GM19395 (cell line): ENCODE data around the gene PROSER1.
A peak's percentile ranks its signal among the peaks of the same experiment; 100 is the strongest.
"Not testable (repeated sequence)": the region's sequence is repeated elsewhere in the genome, so short reads cannot be mapped to it uniquely, and the experiment has no call there.

Source experiments
- ATAC-seq: cut with Tn5 transposase; IDR thresholded peaks from one replicate; pipeline ENCODE4 v1.9.1; 2021; ENCODE audit warnings: mild to moderate bottlenecking, moderate library complexity; ENCODE audit not compliant: unreplicated experiment

The PROSER1 gene

DNA sequence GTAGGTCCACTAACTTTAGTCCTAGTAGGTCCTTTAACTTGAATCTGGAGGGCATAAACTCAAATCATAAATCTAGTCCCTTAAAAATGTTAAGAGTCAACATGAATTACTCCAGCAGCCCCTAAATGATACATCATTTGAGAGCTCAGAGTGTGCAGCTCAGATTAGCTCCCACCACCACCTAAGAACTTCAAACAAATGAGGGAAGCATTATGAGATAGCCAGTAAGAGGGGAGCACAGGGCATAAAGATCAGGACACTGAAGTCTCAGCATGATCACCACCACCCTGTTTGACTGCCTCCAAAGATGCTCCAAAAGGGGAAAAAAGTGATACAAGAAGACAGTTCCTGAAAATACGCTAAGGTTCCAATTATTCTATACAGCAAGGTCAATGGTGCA lies 5.7 kb downstream of the PROSER1 start:
- ATAC-seq: no peak

DNA sequence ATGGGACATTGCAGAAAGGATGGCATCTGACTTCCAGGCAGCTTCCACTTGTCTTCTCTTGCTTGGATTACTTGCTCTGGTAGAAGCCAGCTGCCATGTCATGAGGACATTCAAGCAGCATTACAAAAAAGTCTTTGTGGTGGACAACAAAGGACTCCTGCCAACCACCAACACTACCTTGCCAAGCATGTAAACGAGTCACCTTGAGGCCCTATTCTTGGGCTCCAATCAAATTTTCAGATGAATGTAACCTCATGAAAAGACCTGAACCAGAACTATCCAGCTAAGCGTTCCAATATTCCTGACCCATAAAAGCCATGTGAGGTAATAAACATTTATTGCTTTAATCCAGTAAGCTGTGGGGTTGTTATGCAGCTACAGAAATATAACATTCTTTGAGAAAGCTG lies 12.5 kb downstream of the PROSER1 start:
- ATAC-seq: no peak

DNA sequence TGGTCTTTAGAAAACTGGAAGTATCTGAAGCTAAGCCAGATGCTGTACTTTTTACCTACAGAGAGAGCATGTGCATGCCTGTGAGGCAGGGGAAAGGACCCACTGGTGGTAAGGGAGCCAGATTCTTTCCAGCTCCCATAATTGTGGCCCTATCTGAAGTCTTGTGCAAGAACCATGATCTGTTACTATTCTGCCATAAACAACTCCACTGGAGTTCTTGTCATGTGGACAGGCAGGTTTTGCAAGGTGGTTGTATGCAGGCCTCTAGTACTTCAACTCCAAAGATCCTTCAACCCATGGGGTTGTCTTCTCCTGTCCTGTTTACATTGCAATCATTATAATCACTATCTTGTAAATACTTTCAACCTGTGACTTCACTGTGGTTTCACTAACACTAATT lies 14.1 kb downstream of the PROSER1 start:
- ATAC-seq: no peak

DNA sequence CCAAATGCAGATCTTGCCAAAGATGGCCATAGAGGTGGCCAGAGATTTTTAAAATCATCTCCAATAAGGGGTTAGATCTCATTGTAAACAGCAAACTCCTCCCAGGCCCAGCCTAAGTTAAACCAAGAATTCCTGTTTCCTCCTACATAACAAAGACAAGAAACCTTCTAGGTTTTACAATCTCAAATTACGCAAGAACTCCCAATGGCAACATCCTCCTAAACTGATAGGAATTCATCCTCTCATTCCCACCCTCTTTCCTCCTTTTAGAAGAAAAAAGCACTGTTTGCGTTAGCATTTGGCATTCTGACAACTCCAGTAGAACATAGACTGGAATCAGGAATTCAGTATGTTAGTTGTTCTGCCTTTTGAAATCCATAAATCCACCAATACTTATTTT lies 14.6 kb downstream of the PROSER1 start:
- no peak for ATAC-seq

DNA sequence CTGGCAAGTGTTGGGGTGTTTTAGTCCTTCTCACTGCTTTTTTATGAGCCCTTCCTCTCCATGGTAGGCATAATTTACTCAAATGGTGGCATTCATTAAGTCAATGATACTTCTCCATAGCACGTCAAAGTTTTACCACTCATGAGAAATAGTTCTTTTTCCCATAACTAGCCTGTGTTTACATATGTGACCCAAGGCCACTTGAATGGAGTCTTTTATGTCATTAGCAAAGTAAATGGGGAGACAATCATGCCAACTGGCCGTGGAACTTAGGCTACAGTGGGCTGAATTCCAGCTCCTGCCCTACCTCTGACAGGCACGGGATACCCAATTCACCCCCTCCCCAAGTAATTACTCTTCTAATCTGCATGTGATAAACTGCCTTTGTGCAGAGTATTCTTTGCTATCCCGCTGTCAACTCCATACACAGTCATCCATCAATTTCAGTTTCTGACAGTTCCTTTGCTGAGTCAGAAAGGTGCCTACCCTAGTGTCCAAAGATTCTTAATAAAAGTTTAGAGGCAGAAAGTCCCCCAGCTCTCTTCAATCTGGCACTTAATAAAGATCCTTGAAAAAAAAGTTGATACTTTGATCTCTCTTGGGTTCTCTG lies 16.9 kb downstream of the PROSER1 start:
- no peak for ATAC-seq

DNA sequence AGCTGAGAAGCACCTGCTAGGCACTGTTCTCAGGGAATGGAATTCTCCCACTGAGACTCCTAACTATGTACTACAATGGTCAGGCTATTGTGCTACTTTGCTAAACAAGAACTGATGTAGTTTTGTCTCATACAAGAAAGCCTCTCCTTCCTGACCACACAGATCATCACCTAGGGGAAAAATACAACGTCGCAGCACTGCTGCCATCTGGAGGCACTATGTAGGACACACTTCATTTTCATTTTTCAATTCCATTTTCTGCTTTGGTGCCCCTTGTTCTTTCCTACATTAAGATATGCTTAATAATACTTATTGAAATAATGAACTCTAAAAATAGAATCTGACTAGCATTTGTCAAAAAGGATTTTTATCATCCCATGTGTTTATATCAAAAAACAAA lies 21.1 kb downstream of the PROSER1 start:
- peak; percentile 84 for ATAC-seq

DNA sequence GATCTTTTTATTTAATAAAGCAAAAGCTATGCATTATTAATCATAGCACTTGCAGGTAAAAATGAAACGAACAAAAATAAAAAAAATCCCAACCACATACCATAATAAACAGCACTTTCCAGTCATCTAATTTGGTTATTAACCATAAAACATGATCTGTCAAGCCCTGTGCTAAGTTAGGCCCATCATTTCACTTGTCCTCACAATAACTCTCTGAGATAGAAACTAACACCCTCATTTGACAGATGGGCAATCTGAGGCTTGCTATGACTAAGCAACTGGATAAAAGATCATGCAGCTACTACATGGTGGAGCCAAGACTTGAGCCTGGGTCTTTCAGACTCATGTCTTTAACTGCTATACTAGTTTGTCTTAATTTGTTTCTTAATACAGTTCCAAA lies 21.8 kb downstream of the PROSER1 start:
- ATAC-seq: peak; percentile 82

DNA sequence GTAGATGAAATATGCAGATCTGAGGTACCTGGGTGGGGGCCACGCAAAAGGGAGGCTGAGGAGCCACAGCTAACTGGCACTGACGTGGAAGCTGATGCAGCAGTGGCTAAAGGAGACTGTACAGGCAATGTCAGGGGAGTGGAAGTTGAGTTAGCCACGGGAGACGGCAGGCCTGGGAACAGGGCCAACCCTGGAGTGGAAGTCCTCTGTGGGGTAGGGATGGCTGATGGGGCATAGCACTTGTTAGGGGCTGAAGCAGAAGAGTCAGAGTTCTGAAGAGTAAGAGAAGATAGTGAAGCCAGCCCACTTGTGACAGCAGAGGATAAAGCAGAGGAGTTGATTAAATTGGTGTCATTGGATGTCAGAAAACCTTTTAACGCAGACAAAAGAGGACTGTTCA lies 24.4 kb downstream of the PROSER1 start:
- ATAC-seq: no peak

DNA sequence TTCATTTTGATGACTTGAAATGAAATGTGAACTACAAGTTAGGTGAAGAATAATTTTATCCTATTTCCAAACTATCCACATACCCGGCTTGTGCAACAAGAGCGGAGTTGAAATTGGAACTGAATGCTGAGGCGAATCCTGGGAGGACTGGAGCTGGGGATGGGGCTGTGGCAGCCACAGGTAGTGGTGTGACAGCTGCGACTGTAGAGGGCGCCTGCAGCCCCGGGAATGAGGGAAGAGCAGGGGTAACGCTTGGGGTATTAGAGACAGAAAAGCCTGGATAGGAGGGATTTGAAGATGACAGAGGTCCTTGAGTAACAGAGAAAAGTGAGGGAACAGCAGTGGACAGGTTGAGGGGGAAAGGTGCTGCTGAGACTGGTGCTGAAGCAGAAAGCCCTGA lies 25.3 kb downstream of the PROSER1 start:
- no peak for ATAC-seq

DNA sequence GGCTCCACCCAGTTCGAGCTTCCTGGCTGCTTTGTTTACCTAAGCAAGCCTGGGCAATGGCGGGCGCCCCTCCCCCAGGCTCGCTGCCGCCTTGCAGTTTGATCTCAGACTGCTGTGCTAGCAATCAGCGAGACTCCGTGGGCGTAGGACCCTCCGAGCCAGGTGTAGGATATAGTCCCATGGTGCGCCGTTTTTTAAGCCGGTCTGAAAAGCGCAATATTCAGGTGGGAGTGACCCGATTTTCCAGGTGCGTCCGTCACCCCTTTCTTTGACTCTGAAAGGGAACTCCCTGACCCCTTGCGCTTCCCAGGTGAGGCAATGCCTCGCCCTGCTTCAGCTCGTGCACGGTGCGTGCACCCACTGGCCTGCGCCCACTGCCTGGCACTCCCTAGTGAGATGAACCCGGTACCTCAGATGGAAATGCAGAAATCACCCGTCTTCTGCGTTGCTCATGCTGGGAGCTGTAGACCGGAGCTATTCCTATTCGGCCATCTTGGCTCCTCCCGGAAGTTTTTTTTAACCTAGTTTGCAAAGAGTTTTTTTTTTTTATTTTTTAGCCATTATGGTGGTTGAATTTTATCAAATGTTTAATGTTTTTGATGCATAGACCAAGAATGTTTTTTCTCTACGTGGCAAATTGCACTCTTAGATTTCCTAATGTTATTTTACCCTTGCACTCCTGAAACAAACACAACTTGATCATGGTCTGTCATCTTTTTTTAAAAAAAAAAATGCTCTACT lies 31.3 kb downstream of the PROSER1 start:
- not testable (repeated sequence) for ATAC-seq

DNA sequence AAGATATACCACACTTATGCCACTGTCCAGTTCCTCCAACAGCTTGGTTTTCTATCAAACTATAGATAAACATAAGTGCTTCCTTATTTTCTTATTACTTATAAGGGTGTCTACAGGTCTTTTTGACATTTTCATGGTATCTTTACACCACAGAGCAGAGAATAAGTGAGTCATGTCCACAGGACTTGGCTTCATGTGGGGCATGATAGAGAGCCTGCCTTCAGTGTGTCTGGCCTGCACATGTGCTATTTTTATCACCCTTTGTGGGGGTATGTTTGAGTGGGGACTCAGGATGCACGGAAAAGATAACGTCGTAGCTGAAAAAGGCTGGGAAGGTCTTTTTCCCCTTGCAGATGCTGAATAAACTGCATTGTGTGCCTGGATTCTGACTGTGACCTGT lies 39.1 kb downstream of the PROSER1 start:
- no peak for ATAC-seq

DNA sequence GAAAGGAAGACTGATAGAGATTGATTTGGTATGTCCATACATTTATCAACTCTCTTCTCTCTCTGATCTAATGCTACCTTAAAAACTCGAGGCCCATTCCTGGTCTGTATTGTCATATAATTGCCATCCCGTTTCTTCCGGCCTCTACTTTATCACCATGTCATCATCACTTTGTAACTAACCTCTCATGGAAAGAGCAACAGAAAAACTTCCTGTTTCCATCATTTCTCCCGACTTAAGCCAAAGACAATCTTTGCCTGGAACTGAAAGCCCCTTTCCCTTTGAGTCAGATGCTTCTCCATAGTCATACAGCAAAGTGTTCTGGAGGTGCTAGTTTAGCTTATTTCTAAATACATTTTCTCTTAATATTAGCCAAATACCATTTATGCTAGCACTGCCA lies 44.5 kb downstream of the PROSER1 start:
- no peak for ATAC-seq

DNA sequence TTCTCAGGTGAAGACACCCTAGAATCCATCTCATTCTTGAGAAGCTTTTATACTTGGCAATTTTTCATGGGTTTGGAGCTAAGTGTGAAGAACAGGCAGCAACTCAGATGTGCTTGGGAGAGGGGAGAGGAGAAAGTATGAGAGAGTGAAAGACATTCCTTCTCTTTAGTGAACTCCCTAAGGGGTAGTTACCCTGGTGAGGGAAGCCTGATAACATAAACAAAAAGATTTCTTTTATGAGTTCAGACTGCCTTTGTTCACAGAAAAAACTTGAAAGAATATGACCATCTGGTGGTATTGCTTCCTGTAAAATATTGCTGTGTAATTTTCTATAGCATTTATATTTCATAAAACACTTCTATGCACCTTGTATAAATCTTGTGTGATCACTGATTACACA lies 47.2 kb downstream of the PROSER1 start, which contains the start of gene STOML3:
Gene STOML3 (minus strand): TSS at position 139 of the 400 bp plus-strand sequence. CDS start 110 bp downstream, at position 29.
- ATAC-seq: no peak

DNA sequence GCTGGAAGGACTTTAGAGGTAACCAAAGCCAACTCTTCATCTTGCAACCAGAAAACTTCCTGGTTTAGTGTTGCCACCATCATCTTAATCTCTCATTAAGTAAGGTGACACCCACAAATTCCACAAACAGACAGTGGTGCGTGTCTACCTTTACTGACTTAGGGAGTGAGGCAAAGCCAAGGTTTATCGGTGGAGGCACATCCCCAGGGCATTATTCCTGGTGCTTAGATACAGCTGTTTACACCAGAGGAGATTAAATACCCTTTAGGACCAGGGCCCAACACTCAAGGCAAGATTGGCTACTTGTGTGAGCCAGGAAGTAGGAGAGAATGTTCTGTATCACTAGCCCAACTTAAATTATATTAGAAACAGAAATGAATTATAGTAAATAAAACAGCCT lies 56.8 kb downstream of the PROSER1 start:
- no peak for ATAC-seq

DNA sequence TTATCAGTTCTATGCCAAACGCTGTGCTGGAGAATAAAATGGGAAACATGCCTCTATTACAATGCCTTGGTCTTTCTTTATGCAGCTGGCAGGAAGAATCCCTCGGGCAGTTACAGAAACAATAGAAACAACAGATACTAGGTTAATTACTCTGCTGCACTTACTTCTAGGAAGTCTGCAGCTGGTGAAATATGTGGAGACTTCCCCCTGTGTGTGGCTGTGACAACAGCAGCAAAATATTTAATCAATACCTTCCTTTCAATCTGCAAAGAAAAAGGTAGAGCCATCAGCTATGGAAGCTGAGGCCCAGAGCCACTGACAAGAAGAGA lies 57.2 kb downstream of the PROSER1 start:
- ATAC-seq: no peak

DNA sequence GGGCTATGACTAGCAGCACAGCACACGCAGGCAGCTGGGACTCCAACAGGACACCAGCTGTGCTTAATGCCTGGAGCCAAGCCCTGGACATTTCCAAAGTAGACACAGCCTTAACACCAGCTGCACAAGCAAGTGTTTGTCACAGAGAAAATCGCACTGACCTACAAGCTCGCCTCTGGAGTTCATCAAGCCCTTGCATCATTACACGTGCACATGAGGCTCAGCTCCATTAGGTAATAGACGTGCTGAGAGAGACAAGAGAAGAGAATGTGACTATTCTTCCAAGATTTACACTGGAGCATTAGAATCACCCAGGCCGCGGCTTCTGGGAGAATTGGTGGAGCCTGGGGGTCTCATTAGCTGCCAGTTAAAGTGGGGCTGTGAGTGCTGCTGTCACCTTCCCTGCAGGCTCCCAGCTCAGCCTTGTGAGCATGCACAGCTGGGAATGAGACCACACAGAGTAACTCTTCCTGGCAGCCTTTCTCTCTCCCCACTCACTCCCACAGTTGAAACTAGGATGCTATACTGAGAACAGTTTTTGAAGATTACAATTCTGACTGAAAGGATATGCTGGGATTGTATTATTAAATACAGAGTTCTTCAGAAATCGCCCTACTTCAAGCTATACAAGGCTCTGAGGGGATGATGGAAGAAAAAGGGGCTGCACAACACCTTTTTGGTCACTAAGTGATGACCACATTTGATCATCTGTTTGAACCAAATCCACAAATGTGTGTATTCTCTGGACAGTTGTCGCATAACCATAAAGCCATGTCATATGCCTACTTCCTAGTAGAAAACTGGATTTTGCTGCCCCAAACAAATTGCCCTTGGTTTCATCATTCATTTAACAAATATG lies 57.8 kb downstream of the PROSER1 start:
- ATAC-seq: no peak

DNA sequence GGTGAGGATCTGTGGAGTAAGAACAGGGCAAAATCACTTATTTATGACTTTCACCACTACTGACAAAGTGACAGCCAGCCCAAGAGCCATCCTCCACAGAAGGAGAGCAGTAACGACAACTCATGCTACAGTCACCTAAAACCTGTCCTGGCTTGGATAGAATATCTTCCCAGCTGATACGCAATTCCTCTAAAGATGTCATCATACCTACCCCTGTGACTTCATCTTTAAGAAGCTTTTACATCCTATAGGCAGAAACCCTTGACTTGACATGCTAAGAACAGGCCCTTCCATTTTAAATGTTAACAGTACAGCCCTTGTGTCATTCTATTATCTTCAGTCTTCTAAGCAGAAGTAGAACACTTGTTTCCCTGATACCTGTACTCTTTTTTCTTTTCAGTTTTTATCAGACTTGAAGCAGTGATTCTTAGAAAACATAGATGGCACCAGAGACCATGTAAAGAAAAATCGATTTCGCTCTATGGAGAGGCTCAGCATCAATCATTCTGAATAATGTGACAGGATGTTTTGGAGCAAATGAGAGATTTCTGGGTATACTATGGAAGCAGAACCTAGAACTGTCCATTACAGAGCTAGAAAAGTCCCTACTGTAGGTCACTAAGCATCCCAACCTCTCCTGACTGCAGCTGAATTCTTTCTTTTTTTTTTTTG lies 67.4 kb downstream of the PROSER1 start:
- no peak for ATAC-seq

DNA sequence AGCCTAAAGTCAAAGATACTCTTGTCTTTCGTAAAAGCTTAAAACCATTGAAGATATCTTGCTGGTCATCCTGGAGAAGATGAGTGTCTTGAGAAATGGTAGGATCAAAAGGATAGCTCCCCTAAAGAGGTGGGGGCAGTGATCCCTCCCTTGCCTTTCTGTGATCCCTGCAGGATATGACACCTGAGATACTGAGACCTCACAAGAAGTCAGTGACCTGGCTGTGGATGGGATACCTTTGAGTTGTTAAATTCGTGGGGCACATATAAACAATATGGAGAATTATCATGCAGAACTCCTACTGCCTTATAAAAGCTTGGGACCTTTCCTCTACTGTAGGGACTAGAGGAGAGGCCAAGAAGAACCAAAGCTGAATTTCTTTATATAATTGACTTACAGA lies 68.7 kb downstream of the PROSER1 start:
- no peak for ATAC-seq

DNA sequence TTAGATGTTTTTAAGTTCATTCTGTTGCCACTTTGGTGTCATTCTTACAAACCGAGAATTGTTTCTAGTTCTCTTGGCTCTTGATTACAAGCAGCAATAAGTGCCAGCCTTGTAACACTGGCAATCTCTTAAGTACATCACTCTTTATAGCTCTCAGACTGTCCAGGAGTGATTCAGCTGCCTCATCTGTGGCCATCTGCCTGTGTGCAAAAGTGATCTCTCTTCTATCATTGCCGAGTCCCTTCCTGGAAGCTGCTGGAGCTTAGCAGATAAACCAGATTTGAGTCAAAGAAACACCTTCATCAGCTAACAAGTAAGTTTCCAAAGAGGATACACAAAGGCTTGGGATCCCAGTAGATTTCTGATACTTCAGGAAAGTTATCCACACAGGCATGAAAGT lies 70.4 kb downstream of the PROSER1 start:
- ATAC-seq: no peak

DNA sequence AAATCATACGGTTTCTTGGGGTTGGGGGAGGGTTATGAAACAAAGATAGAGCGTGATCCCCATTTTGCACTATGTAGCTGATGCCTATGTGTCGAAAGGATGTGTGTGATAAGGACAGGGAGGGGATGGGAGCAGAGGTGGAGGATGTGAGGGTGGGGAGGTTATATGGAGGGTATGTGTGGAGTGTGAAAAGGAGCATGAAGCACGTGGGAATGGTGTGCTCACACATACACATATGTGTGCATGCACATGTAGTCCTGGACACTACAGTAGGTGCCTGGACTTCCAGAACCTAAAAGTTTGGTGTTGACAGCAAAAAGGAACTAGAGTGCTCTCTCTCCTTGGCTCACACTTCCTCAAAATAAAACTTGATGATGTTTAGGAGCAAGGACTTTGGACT lies 72.6 kb downstream of the PROSER1 start:
- ATAC-seq: no peak

DNA sequence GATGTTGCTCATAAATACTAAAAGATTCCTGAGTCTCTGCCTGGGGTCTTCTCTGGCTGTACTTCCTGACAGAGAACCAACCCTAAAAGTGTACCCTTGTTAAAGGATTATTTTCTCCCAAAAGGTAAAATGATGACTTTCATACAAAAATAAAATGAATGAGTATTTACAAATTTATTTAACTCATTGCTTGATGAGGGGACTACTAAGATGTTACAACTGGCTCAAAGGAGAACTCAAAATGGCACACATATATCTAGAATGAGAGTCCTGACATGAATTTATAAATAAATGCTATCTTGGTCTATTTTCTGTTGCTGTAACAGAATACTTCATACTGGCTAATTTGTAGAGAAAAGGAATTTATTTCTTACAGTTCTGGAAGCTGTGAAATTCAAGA lies 77.7 kb downstream of the PROSER1 start:
- ATAC-seq: no peak
